Measurements from ENCODE around the gene TMC7.
A peak's percentile ranks its signal among the peaks of the same experiment; 100 is the strongest.

TMC7 gene

GRCh38 chr16:19033761-19034160, 50.0 kb downstream of the TMC7 start:
- DNase-seq: no peak

GRCh38 chr16:19040400-19040799, 56.7 kb downstream of the TMC7 start:
- no peak for DNase-seq

- DNase-seq: no peak
These were observed 61.0 kb downstream of the TMC7 start for GRCh38 chr16:19044769-19045168.

GRCh38 chr16:19046062-19046461, 62.3 kb downstream of the TMC7 start:
- DNase-seq: no peak

GRCh38 chr16:19062706-19063105, 79.0 kb downstream of the TMC7 start:
- no peak for DNase-seq

GRCh38 chr16:19066988-19067348, 83.2 kb downstream of the TMC7 start:
- DNase-seq: no peak

- DNase-seq: peak; percentile 20
These were observed 83.9 kb downstream of the TMC7 start, which contains the start of gene COQ7 for GRCh38 chr16:19067349-19068236. Gene COQ7, plus strand, starts transcription at chr16:19067614. Its CDS starts 51 bp downstream, at chr16:19067665.

- no peak for DNase-seq
These were observed 84.6 kb downstream of the TMC7 start for GRCh38 chr16:19068237-19068815.

GRCh38 chr16:19071811-19072777, 88.4 kb downstream of the TMC7 start:
- DNase-seq: no peak

GRCh38 chr16:19073344-19073743, 89.6 kb downstream of the TMC7 start:
- DNase-seq: no peak

- DNase-seq: no peak
These were observed 90.1 kb downstream of the TMC7 start for GRCh38 chr16:19073863-19074262.

- no peak for DNase-seq
These were observed 91.8 kb downstream of the TMC7 start for GRCh38 chr16:19075511-19075910.

GRCh38 chr16:19077879-19078278, 94.1 kb downstream of the TMC7 start:
- no peak for DNase-seq

GRCh38 chr16:19083670-19084069, 99.9 kb downstream of the TMC7 start:
- no peak for DNase-seq

- no peak for DNase-seq
These were observed 100.4 kb downstream of the TMC7 start for GRCh38 chr16:19084139-19084538.

GRCh38 chr16:19084879-19085278, 101.1 kb downstream of the TMC7 start:
- DNase-seq: no peak

- no peak for DNase-seq
These were observed 102.0 kb downstream of the TMC7 start for GRCh38 chr16:19085679-19086200.

- DNase-seq: no peak
These were observed 102.8 kb downstream of the TMC7 start for GRCh38 chr16:19086322-19087199.

GRCh38 chr16:19088341-19088916, 104.7 kb downstream of the TMC7 start:
- DNase-seq: no peak

- DNase-seq: no peak
These were observed 105.7 kb downstream of the TMC7 start for GRCh38 chr16:19089410-19089955.

GRCh38 chr16:19090916-19091315, 107.2 kb downstream of the TMC7 start:
- DNase-seq: no peak

Data from cortex of kidney (tissue), 1 donor.